NCI-H345 (cell line): ENCODE results near the gene SDK2.

Experiments
- DNase-seq: peaks from one replicate; lab custom pipeline; 2025; lab: John Stamatoyannopoulos, UW

Gene SDK2

DNA sequence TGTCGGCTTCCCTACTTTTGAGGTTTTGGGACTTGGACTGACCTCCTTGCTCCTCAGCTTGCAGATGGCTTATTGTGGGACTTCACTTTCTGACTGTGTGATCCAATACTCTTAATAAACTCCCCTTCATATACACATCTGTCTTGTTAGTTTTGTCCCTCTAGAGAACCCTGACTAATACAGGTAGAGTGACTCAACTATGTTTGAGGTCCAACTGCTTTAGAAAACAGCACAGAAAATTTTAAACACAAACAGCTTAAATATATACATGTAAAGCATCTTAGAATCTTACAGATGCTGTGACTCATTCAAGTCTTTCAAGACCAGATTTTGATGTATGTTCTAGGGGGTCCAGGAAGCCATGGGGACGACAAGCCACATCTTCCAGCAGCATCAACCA, 11.7 kb downstream of the SDK2 start:
- no peak for DNase-seq

DNA sequence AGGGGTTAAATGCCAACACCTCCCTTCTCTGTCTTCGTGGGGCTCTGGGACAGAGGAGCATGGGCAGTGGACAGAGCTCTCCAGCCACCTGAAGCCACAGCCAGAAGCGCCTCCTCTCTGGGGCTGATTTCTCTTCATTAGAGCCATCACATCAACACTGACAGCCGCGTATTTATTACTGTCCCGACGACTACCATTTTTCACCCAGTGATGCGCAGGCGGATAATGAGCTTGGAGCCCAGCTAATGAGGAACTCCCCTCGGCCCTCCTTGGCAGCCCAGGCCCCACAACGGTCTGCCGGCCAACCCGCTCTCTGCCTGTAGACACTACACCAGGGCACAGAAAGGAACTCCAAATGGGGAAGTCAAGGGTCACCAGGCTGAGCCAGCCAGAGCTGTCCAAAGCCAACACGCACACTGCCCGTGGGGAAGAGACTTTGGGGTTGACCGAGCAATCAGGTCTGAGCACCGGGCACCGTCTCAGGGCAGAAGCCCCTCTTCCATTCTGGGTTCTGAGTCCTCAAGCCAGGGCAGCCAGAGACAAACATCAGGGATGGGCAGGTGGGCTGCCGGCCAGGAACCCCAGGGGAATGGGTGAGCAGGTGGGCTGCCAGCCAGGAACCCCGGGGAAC, 13.2 kb downstream of the SDK2 start:
- no peak for DNase-seq

DNA sequence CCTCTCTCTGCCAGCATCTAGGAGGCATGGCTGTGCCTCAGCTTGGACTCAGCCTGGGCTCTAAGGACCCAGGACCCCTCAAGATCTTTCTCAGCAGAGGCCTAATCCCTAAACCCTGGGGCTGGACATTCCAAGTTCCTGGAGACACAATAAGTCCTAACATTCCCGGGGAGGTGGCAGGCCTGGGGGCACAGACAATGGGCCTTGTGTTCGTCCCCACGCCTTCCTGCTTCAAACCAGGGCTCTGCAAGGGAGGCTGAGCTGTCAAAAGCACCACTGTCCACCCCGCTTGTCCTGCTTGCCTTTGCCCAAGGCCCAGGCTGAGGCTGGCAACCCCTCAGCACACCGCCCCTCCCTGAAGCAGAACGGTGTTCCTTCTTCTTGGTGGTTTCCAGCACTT, 13.7 kb downstream of the SDK2 start:
- no peak for DNase-seq

DNA sequence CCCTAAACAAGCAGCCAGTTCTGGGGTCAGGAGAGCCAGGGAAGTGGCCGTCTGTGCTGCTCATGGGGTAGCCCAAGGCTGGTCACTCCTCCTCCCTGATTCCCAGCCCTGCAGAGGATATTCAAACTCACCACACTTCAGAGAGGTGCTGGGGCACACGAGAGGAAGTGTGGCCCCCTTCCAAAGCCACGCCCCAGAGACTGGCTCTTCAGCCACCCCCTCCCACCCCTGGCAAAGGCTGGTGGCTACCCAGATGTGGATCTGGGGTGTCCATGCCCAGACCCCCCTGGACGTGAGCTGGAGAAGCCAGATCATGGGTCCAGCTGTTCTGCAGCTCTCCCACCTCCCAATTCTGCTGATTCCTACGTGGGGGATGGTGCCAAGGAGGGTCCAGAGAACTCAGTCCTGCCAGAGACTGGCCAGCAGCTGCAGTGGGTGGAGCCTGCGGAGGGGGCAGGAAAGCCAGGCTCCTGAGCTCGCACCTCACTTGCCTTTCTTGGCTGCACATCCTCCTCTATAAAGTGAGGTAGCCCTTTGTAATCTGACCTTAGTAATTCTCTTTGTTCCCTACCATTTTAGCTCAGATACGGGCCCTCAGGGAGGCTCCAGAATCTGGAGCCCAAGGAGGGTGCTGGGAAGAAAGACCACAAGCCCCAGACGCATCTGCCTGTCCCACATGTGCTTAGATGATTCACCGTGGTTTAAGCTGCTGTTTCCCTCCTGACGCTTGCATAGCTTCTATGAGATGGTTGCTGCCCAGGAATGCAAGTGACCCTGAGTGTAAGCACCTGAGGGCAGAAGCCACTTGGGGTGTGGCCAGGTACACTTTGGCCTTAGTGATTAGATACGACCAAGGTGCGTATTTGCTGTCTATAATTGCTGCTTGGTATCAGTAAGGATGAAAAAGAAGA, 15.3 kb downstream of the SDK2 start:
- DNase-seq = no peak

DNA sequence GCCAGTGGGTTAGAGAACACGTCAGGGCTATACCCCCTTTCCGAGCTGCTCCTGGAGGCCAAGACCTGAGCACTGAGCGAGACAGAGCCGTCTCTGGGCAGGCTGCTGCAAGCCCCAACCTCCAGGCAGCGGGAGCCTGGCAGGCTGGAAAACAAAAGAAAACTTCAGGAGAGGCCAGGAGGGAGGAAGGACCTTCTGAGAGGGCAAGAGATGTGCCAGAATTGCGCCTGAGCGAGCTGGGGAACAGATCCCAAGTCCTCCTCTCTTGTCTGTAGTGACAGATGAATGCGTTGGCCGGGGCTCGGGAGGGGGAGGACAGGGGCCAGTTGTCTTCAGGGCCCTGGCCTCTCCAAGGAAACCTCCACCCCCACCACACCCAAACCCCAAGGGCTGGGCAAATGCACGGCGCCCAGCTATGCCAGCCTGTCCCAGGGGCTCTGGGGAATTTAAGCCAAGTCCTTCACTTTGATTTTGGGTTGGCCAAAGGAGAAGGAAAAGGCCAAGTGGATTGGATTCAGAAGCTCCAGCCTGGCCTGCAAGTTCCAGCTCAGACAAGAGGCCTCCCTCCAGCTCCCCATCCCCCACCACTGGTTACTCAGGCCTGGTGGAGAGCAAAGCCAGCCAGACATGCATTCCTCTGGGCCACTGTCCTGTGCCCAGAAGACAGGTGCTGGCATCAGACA, 18.1 kb downstream of the SDK2 start:
- DNase-seq = no peak

DNA sequence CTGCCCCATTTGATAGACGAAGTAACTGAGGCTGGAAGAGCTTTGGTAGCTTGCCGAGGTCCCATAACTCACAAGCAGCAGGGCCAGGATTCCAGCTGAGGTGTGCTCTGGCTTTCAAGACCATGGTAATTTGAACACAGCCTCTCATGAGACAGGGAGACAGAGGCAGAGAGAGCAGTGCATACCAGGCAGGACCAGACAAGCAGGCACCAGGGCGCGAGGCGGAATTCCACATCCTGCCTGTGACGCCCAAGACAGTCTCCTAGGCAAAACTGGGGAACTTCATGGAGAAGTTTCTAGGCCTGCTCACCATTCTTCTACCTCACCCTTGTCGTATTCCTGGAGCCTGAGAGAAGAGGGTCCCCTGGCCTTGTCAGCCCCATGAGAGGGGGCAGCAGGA, 19.2 kb downstream of the SDK2 start:
- no peak for DNase-seq

DNA sequence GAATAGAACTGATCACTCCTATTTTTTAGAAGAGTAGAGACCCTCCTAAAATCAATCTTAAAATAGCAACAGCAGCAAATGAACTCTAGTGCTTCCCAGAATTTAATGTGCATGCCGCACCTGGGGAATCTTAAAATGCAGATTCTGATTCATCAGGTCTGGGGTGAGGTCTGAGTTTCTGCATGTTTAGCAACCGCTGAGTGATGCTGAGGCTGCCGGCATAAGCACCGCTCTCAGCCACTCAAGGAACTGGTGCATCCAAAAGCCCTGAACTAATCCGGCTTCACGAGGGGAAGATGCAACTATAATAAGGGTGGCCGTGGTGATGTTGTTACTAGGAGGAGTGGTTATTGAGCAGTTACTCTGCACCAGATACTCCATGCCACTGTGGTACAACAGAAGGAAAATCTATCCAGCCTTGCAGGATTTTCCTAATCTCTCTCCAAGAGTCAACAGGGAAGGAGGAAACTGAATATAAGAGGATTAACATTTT, 19.7 kb downstream of the SDK2 start:
- no peak for DNase-seq

DNA sequence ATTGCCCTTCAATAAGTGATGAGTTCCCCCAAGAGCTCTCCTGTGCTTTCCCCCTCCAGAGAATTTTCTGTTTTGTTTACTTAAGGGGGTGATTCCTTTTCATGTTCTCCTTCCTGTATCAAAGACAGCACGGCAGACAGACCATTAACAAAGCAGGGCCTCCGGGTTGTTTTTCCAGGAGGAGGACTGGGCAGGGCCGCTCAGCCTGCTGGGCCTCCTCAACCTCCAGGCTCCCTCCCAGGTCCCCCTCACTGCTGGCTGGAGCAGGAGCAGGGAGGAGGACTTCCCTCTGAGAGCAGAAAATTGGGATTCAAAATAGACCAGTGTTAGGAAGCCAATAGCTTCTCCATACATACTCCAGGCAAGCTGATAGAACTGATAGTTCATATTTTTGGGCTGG, 20.4 kb downstream of the SDK2 start:
- peak; percentile 59 for DNase-seq

DNA sequence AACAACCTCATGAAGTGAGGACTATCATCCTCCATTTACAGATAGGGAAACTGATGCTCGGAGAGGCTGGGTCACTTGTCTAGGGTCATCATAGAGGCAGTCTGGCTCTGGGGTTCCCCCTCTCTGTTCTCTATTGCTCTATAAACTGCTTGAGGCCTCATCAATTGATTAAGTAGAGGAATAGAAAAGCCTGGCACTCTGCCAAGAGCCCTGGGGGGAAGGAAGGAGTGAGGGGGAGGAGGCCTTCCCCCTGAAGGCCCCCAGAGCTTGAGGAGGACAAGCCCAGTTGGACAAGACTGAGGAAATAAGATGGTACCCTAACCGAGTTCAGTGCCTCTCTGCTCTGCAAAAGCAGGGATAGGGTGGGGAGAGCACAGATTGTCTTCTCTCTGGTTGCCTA, 21.0 kb downstream of the SDK2 start:
- DNase-seq = no peak

DNA sequence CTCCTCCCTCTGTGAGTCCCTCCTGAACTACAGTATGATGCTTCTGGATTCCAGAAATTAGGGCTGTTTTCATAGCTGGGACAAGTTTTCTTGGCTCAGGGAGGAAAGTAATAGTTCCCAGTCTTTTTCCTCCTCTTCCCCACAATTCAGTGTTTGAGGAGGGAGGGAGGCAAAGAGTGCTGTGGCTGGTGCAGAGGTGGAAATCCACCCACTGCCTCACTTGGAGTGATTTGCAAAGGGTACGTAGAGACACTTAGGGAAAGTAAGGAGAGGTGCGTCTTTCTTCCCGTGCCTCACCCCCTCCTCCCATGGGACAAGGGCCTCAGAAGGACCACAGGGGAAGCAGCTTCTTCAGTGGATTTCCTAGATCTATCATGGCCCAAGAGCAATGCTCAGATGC, 21.9 kb downstream of the SDK2 start:
- no peak for DNase-seq

DNA sequence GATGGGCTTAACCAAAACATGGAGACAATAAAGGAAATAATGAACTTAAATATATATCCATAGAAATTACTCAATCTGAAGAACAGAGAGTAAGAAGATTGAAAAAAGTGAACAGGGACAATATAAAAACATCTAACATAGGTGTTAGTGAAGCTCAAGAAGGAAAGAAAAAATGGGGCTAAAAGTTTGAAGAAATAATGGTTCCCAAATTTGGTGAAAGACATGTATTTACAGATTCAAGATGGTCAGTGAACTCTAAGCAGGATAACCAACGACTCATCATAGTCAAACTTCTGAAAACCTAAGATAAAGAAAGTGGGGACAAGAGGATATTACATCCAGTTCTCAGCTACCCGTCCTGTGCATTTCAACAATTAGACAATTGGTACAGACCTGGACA, 22.6 kb downstream of the SDK2 start:
- no peak for DNase-seq

DNA sequence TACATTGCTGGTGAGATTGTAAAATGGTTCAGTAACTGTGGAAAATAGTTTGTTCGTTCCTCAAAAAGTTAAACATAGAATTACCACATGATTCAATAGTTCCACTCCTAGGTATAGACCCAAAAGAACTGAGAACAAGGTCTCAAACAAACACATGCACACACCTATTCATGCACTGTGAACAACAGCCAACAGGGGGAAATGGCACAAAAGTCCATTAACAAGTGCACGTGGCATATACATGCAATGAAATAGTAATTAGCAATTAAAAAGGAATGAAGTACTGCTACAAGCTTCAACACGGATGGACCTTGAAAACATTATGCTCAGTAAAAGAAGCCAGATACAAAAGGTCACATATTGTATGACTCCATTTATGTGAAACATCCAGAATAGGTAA, 23.8 kb downstream of the SDK2 start:
- DNase-seq = no peak

DNA sequence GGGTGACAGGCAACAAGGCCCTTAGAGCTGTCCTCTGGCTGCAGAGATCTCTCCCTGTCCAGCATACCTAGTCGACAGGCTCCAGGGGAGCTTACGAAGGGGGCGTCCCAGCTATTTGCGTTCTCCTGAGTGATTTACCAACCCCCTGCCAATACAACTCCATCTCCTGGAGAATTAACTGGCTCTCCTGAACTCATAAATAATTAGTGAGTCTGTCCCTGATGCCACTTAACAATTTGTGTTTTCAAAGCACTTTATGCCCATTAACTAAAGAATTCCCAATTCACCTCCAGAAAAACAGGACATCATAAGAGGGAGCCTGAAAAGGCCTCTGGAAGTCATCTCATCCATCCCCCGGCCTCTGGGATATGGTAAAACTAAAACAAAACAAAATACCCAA, 26.7 kb downstream of the SDK2 start:
- DNase-seq = no peak

DNA sequence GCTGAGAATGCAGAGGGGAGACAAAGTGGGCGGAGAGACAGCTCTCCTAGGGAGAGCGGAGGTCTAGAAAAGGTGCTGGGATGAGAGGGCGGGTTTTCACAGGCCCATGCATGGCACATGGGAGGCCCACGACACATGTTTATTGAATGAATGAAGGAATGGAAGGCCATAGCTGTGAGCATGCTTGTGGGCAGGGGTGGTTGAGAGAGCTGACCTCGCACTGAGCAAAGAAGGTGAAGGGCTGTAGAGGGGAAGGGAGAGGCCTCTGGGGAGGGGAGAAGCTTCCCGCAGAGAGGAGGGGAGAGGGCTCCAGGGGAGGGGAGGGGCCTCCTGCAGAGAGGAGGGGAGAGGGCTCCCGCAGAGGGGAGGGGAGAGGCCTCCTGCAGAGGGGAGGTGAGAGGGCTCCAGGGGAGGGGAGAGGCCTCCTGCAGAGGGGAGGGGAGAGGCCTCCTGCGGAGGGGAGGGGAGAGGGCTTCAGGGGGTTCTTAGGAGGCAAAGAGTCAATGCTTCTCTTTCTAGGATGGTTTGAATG, 27.3 kb downstream of the SDK2 start:
- DNase-seq = no peak

DNA sequence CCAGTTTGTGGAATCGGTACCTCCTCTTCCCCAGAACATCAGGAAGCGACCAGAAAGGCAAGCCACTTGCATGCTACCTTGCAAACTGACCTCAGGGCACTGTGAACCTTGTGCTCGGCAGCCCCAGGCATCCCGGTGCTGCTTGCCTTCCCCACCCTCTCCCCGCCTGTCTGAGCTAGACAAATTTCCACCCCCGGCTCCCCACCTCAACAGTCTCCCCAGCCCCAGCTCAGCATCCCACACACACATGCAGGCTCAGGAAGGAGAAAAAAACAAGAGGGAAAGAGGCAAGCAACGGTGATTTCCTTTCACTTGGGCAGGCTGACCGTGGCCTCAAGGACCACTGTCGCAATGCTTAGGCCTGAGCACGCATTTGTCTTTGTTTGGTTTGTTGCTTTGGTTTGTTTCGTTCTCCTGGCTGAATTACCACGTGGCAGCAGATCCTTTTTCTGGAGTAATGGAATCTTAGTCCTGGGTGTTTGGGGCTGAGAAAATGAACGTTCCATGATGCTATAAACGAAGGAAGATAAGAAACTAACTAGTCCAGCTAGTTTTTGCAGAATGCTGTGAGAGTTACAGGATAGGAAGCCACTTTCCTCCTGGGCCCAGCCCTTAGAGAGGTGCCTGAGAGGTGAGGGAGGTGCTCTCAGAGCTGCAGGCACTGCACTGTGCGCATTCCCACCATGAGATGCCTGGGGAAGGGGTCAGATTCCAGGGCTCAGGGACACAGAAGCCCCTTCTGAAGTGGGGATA, 27.9 kb downstream of the SDK2 start:
- DNase-seq = no peak

DNA sequence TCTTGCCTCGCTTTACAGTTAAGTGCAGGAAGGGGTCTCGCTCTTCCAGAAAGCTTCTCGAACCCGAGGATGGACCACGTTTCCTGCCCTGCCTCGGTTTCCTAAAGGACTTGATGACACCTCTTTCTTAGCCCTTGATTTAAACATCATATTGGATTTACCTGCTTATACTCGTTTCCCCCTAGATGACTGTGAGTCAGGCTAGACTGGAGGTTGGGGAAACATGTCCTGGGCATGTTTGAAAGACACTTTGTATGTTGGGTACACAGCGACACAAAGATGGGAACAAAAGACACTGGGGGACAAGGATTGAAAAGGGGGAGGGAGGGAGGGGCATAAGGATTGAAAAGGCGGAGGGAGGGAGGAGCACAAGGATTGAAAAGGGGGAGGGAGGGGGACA, 30.0 kb downstream of the SDK2 start:
- peak; percentile 65 for DNase-seq

DNA sequence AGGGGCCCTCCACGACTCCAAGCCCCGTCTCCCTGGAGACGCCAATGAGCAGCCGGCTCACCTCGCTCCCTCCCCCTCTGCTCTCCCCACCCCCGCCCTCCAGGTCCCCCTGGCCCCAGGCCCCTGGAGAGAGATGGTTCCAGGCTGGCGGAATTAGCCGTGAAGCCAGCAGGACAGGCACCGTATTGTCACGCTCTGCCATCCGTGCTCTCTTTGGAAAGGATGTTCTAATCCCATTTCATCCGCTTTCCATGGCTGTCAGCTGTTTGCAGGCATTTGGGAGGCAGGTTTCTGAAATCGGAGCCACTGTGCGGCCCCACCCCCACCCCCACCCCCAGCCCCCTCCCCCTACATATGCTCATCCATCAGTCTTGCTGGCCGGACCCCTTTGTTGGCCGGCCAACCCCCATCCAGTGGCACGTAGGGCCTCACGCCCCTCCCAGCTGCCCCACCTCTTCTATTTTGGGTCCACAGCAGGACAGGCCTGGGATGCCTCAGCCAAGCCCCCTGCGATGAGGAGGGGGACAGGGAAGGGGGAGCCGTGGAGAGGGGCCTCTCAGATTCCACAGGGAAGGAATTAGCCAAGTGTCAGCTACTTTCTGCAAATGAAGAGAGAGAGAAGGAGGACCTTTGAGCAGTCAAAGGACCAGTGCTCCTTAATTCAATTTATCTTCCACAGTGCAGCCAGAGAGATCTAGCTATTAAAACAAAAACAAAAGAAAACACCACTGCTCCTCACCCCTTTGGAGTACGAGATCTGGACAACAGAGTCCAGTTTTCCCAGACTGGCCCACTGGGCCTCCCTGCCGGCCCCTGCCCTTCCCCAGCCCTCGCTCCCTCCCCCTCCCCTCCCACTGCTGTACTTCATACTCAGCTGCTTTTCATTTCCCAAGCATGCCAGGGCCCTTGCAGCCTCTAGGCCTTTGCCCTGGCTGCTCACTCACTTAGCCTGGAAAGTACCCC, 30.7 kb downstream of the SDK2 start:
- peak; percentile 49 for DNase-seq

DNA sequence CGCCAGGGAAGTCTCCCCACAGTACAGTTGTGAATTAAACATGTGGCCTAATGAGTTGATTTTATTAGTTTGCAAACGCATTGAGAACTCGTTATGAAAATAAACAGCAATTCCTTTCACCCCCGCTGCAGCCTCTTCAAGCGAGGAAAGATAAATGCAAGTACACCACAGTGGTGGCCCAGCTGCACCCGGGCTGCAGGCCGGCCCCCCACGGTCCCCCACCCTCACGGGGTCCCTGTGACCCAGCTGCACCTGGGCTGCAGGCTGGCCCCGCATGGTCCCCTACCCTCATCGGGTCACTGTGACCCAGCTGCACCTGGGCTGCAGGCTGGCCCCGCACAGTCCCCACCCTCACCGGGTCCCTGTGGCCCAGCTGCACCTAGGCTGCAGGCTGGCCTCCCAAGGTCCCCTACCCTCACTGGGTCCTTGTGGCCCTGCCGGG, 32.2 kb downstream of the SDK2 start:
- no peak for DNase-seq

DNA sequence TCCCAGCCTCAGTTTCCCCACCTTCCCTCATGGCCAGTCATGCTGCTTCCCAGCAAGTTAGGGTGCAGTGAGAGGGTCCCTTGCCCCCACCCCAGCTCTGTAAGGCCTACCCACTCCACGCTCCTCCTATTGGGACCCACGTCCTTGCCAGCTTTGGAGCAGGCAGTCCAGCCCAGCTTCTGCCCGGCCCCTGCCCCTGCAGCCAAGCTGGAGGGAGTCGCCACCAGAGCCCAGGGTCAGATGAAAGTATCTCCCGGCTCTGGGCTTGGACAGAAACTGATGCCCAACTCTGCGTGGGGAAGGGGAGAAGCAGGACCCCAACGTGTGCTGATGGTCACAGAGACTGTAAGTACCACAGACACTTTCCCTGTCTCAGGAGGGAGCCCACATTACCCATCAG, 32.6 kb downstream of the SDK2 start:
- no peak for DNase-seq

DNA sequence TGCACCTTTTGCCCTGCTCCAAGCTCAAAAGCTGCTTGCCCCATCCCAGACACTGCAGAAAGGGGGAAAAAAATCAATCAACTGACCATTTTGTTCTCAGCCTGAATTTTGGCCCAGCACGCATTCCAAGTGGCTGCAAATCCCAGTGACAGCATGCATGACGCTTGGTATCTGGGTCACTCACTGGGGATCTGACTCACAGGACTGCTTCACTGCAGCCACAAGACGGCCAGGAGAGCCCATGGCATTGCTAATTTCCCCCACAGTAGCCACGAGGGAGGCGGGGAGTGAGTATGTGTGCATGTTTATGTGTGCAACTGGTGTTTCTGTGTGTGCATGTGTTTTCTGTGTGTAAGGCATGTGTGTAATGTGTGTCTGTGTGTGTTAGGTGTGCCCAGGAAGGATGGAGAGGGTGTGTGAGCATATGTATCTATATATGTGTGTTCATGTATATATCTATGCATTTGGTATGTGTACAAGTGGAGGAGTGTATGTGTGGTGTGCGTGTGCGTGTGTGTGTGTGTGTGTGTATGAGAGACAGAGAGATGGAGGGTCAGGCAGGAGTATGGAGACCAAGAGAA, 33.8 kb downstream of the SDK2 start:
- DNase-seq = no peak
